Stimulated activated memory B cell treated with anti-CD40 and anti-IgM and Interleukin-4, amounts not matched to agents 10 μg/mL and 1 μg/mL and 100 μg/mL, for 72 hours (primary cell): ENCODE measurements around the gene SCTR.
A peak's percentile ranks its signal among the peaks of the same experiment; 100 is the strongest.

Source experiments
- ATAC-seq: fragments of 150-1000 bp; cut with Tn5 transposase; 2 replicates; pipeline ENCODE4 v1.10.0; 2021
- H3K27ac Mint-ChIP-seq: one replicate; pipeline ENCODE4 v1.8.0; 2022; ENCODE audit warnings: mild to moderate bottlenecking, mixed read lengths
- H3K27me3 Mint-ChIP-seq: one replicate; pipeline ENCODE4 v1.8.0; 2022; ENCODE audit warnings: mixed read lengths
- H3K36me3 Mint-ChIP-seq: one replicate; pipeline ENCODE4 v1.8.0; 2022; ENCODE audit warnings: mixed read lengths
- H3K4me1 Mint-ChIP-seq: one replicate; pipeline ENCODE4 v1.8.0; 2022; ENCODE audit warnings: mixed read lengths
- H3K4me3 Mint-ChIP-seq: one replicate; pipeline ENCODE4 v1.8.0; 2022; ENCODE audit warnings: mild to moderate bottlenecking, moderate library complexity, mixed read lengths
- H3K9me3 Mint-ChIP-seq: one replicate; pipeline ENCODE4 v1.8.0; 2022; ENCODE audit warnings: mixed read lengths

Gene SCTR

GRCh38 chr2:119513832-119514231, 10.5 kb downstream of the SCTR start:
- no peak for ATAC-seq
- Mint-ChIP-seq H3K27me3 (peaks cover 39% of the 10 kb centered on the region), H3K9me3 (no peaks in the 10 kb centered on the region), H3K36me3 (no peaks in the 10 kb centered on the region), H3K4me1 (no peaks in the 10 kb centered on the region), H3K4me3 (no peak overlapping the region), H3K27ac (no peak overlapping the region)

GRCh38 chr2:119512946-119513345, 11.3 kb downstream of the SCTR start:
- no peak overlapping the region for H3K27ac Mint-ChIP-seq
- peaks cover 33% of the 10 kb centered on the region for H3K27me3 Mint-ChIP-seq
- H3K36me3 Mint-ChIP-seq, result no peaks in the 10 kb centered on the region
- H3K4me3 Mint-ChIP-seq, result no peak overlapping the region
- no peaks in the 10 kb centered on the region for H3K9me3 Mint-ChIP-seq
- H3K4me1 Mint-ChIP-seq, result no peaks in the 10 kb centered on the region
- no peak for ATAC-seq

- ATAC-seq, result no peak
These were observed 12.3 kb downstream of the SCTR start for GRCh38 chr2:119511989-119512388.

GRCh38 chr2:119508756-119509155, 15.5 kb downstream of the SCTR start:
- Mint-ChIP-seq H3K4me3 (no peak overlapping the region), H3K27me3 (peaks cover 14% of the 10 kb centered on the region), H3K36me3 (no peaks in the 10 kb centered on the region), H3K27ac (no peak overlapping the region), H3K9me3 (no peaks in the 10 kb centered on the region), H3K4me1 (no peaks in the 10 kb centered on the region)
- ATAC-seq, result no peak

More at GRCh38 chr2:119511989-119512388, 12.3 kb downstream of the SCTR start:
- no peak overlapping the region for H3K27ac Mint-ChIP-seq
- H3K27me3 Mint-ChIP-seq, result peaks cover 23% of the 10 kb centered on the region
- no peak overlapping the region for H3K4me3 Mint-ChIP-seq
- no peaks in the 10 kb centered on the region for H3K36me3 Mint-ChIP-seq
- H3K9me3 Mint-ChIP-seq, result no peaks in the 10 kb centered on the region
- H3K4me1 Mint-ChIP-seq, result no peaks in the 10 kb centered on the region

- Mint-ChIP-seq H3K4me1 (no peaks in the 10 kb centered on the region), H3K9me3 (peaks cover 23% of the 10 kb centered on the region), H3K4me3 (no peak overlapping the region), H3K27me3 (peaks cover 56% of the 10 kb centered on the region), H3K27ac (no peak overlapping the region), H3K36me3 (no peaks in the 10 kb centered on the region)
- ATAC-seq, result no peak
These were observed 27.6 kb downstream of the SCTR start for GRCh38 chr2:119496682-119497081.

- H3K9me3 Mint-ChIP-seq, result peaks cover 16% of the 10 kb centered on the region
- H3K27me3 Mint-ChIP-seq, result peaks cover 49% of the 10 kb centered on the region
- H3K36me3 Mint-ChIP-seq, result no peaks in the 10 kb centered on the region
- no peak overlapping the region for H3K27ac Mint-ChIP-seq
- no peak for ATAC-seq
- H3K4me3 Mint-ChIP-seq, result no peak overlapping the region
- H3K4me1 Mint-ChIP-seq, result no peaks in the 10 kb centered on the region
These were observed 28.3 kb downstream of the SCTR start for GRCh38 chr2:119495948-119496347.

GRCh38 chr2:119494163-119494790, 30.0 kb downstream of the SCTR start:
- Mint-ChIP-seq H3K27ac (no peak overlapping the region), H3K9me3 (peaks cover 10% of the 10 kb centered on the region), H3K4me3 (no peak overlapping the region), H3K36me3 (no peaks in the 10 kb centered on the region), H3K4me1 (no peaks in the 10 kb centered on the region), H3K27me3 (peaks cover 48% of the 10 kb centered on the region)
- ATAC-seq, result no peak

GRCh38 chr2:119491776-119492525, 32.3 kb downstream of the SCTR start:
- Mint-ChIP-seq H3K36me3 (no peaks in the 10 kb centered on the region), H3K4me1 (no peaks in the 10 kb centered on the region), H3K9me3 (no peaks in the 10 kb centered on the region), H3K27ac (no peak overlapping the region), H3K27me3 (peaks cover 44% of the 10 kb centered on the region), H3K4me3 (no peak overlapping the region)
- ATAC-seq, result no peak

GRCh38 chr2:119490653-119491195, 33.6 kb downstream of the SCTR start:
- no peaks in the 10 kb centered on the region for H3K9me3 Mint-ChIP-seq
- peaks cover 37% of the 10 kb centered on the region for H3K27me3 Mint-ChIP-seq
- no peak overlapping the region for H3K27ac Mint-ChIP-seq
- no peak for ATAC-seq
- H3K4me1 Mint-ChIP-seq, result no peaks in the 10 kb centered on the region
- no peaks in the 10 kb centered on the region for H3K36me3 Mint-ChIP-seq
- no peak overlapping the region for H3K4me3 Mint-ChIP-seq

- no peak overlapping the region for H3K4me3 Mint-ChIP-seq
- no peaks in the 10 kb centered on the region for H3K9me3 Mint-ChIP-seq
- no peak overlapping the region for H3K27ac Mint-ChIP-seq
- no peaks in the 10 kb centered on the region for H3K4me1 Mint-ChIP-seq
- ATAC-seq, result no peak
- peaks cover 36% of the 10 kb centered on the region for H3K27me3 Mint-ChIP-seq
- no peaks in the 10 kb centered on the region for H3K36me3 Mint-ChIP-seq
These were observed 34.2 kb downstream of the SCTR start for GRCh38 chr2:119490106-119490505.

GRCh38 chr2:119489232-119489952, 34.9 kb downstream of the SCTR start:
- H3K36me3 Mint-ChIP-seq, result no peaks in the 10 kb centered on the region
- H3K4me1 Mint-ChIP-seq, result no peaks in the 10 kb centered on the region
- no peaks in the 10 kb centered on the region for H3K9me3 Mint-ChIP-seq
- H3K27ac Mint-ChIP-seq, result no peak overlapping the region
- no peak overlapping the region for H3K4me3 Mint-ChIP-seq
- peaks cover 36% of the 10 kb centered on the region for H3K27me3 Mint-ChIP-seq
- peak; percentile 27 for ATAC-seq

- H3K9me3 Mint-ChIP-seq, result no peaks in the 10 kb centered on the region
- ATAC-seq, result no peak
- H3K4me3 Mint-ChIP-seq, result no peak overlapping the region
- H3K36me3 Mint-ChIP-seq, result no peaks in the 10 kb centered on the region
- H3K27ac Mint-ChIP-seq, result no peak overlapping the region
- no peaks in the 10 kb centered on the region for H3K4me1 Mint-ChIP-seq
- peaks cover 42% of the 10 kb centered on the region for H3K27me3 Mint-ChIP-seq
These were observed 35.8 kb downstream of the SCTR start for GRCh38 chr2:119488245-119489214.

GRCh38 chr2:119487434-119488244, 36.6 kb downstream of the SCTR start:
- ATAC-seq, result no peak
- no peak overlapping the region for H3K27ac Mint-ChIP-seq
- H3K27me3 Mint-ChIP-seq, result peaks cover 43% of the 10 kb centered on the region
- no peaks in the 10 kb centered on the region for H3K9me3 Mint-ChIP-seq
- H3K36me3 Mint-ChIP-seq, result no peaks in the 10 kb centered on the region
- no peaks in the 10 kb centered on the region for H3K4me1 Mint-ChIP-seq
- H3K4me3 Mint-ChIP-seq, result no peak overlapping the region

GRCh38 chr2:119486886-119487285, 37.4 kb downstream of the SCTR start:
- H3K27ac Mint-ChIP-seq, result no peak overlapping the region

More at GRCh38 chr2:119486886-119487285, 37.4 kb downstream of the SCTR start:
- Mint-ChIP-seq H3K36me3 (no peaks in the 10 kb centered on the region), H3K27me3 (peaks cover 46% of the 10 kb centered on the region), H3K4me3 (no peak overlapping the region), H3K4me1 (no peaks in the 10 kb centered on the region), H3K9me3 (no peaks in the 10 kb centered on the region)
- ATAC-seq, result no peak
